H9 (cell line): Measurements from ENCODE around the gene HLF. TPM values are rescaled to one million over a fixed set of nuclear protein-coding genes. Genes with fewer than 3 reads are reported as not detected.

Experiments
- DNase-seq: peaks from one replicate; pipeline ENCODE4 v3.0.0-alpha.2; 2017
- H2AFZ ChIP-seq: one replicate; pipeline ENCODE4 v1.6.1; 2013; ENCODE audit warnings: mild to moderate bottlenecking, low read length, control low read depth, moderate library complexity
- H2AK5ac ChIP-seq: 2 replicates; pipeline ENCODE4 v1.6.1; 2013; ENCODE audit warnings: low read length, control low read depth, mixed read lengths; ENCODE audit not compliant: insufficient read length
- H2BK120ac ChIP-seq: one replicate; pipeline ENCODE4 v1.6.1; 2013; ENCODE audit warnings: low read depth, mild to moderate bottlenecking, low read length, control low read depth, inconsistent platforms; ENCODE audit not compliant: poor library complexity, severe bottlenecking
- H2BK12ac ChIP-seq: 2 replicates; pipeline ENCODE4 v1.6.1; 2013; ENCODE audit warnings: low read length, control low read depth, mixed read lengths, low read depth; ENCODE audit not compliant: insufficient read length
- H2BK15ac ChIP-seq: 2 replicates; pipeline ENCODE4 v1.6.1; 2013; ENCODE audit warnings: low read depth, low read length, control low read depth
- H2BK20ac ChIP-seq: one replicate; pipeline ENCODE4 v1.6.1; 2013; ENCODE audit warnings: low read depth, mild to moderate bottlenecking, low read length, control low read depth, inconsistent platforms; ENCODE audit not compliant: poor library complexity, severe bottlenecking
- H2BK5ac ChIP-seq: 2 replicates; pipeline ENCODE4 v1.6.1; 2013; ENCODE audit warnings: low read length, control low read depth, mixed read lengths; ENCODE audit not compliant: insufficient read length
- H3K14ac ChIP-seq: 2 replicates; pipeline ENCODE4 v1.6.1; 2013; ENCODE audit warnings: low read length, control low read depth; ENCODE audit not compliant: insufficient read depth
- H3K18ac ChIP-seq: 2 replicates; pipeline ENCODE4 v1.6.1; 2013; ENCODE audit warnings: low read depth, mild to moderate bottlenecking, mixed read lengths, low read length, control low read depth; ENCODE audit not compliant: insufficient read length
- H3K23ac ChIP-seq: 2 replicates; pipeline ENCODE4 v1.6.1; 2013; ENCODE audit warnings: low read length, control low read depth, mixed read lengths, low read depth; ENCODE audit not compliant: insufficient read length
- H3K23me2 ChIP-seq: 2 replicates; pipeline ENCODE4 v1.6.1; 2013; ENCODE audit warnings: low read depth, mild to moderate bottlenecking, mixed read lengths, low read length, control low read depth; ENCODE audit not compliant: insufficient read length, poor library complexity, severe bottlenecking
- H3K27ac ChIP-seq: 2 replicates; pipeline ENCODE4 v1.5.1; 2013; ENCODE audit warnings: low read length, control low read depth, mixed read lengths, low read depth; ENCODE audit not compliant: insufficient read length
- H3K27me3 ChIP-seq: 2 replicates; pipeline ENCODE4 v1.6.1; 2013; ENCODE audit warnings: low read length, control low read depth, inconsistent platforms; ENCODE audit not compliant: insufficient read depth
- H3K4ac ChIP-seq: 2 replicates; pipeline ENCODE4 v1.6.1; 2013; ENCODE audit warnings: low read depth, mild to moderate bottlenecking, control low read depth, inconsistent platforms, low read length, moderate library complexity
- H3K4me1 ChIP-seq: 2 replicates; pipeline ENCODE4 v1.6.1; 2013; ENCODE audit warnings: low read length, control low read depth, inconsistent platforms; ENCODE audit not compliant: insufficient read depth
- H3K4me2 ChIP-seq: 2 replicates; pipeline ENCODE4 v1.6.1; 2013; ENCODE audit warnings: low read length, control low read depth, mixed read lengths; ENCODE audit not compliant: insufficient read length, insufficient read depth
- H3K56ac ChIP-seq: 2 replicates; pipeline ENCODE4 v1.6.1; 2013; ENCODE audit warnings: low read depth, mild to moderate bottlenecking, mixed read lengths, low read length, control low read depth; ENCODE audit not compliant: insufficient read length
- H3K79me1 ChIP-seq: 2 replicates; pipeline ENCODE4 v1.6.1; 2013; ENCODE audit warnings: low read depth, mild to moderate bottlenecking, moderate library complexity, low read length, control low read depth, inconsistent platforms; ENCODE audit not compliant: insufficient read depth, poor library complexity, severe bottlenecking
- H3K79me2 ChIP-seq: 2 replicates; pipeline ENCODE4 v1.6.1; 2013; ENCODE audit warnings: low read length, control low read depth, inconsistent platforms; ENCODE audit not compliant: insufficient read depth
- H3K9ac ChIP-seq: 2 replicates; pipeline ENCODE4 v1.6.1; 2013; ENCODE audit warnings: low read length, control low read depth, mixed read lengths; ENCODE audit not compliant: insufficient read length; ENCODE audit errors: extremely low read depth
- H3K9me3 ChIP-seq: one replicate; pipeline ENCODE4 v1.6.1; 2013; ENCODE audit warnings: low read depth, low read length, inconsistent platforms; ENCODE audit not compliant: control insufficient read depth
- H3T11ph ChIP-seq: one replicate; pipeline ENCODE4 v1.6.1; 2013; ENCODE audit warnings: mild to moderate bottlenecking, low read length, control low read depth, inconsistent platforms
- H4K20me1 ChIP-seq: one replicate; pipeline ENCODE4 v1.6.1; 2013; ENCODE audit not compliant: control insufficient read depth, insufficient read length, insufficient read depth
- H4K5ac ChIP-seq: 2 replicates; pipeline ENCODE4 v1.6.1; 2013; ENCODE audit warnings: low read depth, mild to moderate bottlenecking, mixed read lengths, low read length, control low read depth; ENCODE audit not compliant: insufficient read length
- H4K8ac ChIP-seq: replicated peaks from 2 replicates; pipeline ENCODE4 v1.6.1; 2013; ENCODE audit warnings: low read length, control low read depth, mixed read lengths, low read depth; ENCODE audit not compliant: insufficient read length
- H4K91ac ChIP-seq: 2 replicates; pipeline ENCODE4 v1.6.1; 2013; ENCODE audit warnings: low read depth, mild to moderate bottlenecking, moderate library complexity, mixed read lengths, low read length, control low read depth; ENCODE audit not compliant: insufficient read length
- H3K27ac Mint-ChIP-seq, 3 experiments: 2 replicates in 2 of 3; 3 replicates in 1 of 3; pipeline ENCODE4 v1.8.0; 2020 to 2021; ENCODE audit warnings: mixed read lengths in 3 of 3, mild to moderate bottlenecking in 1 of 3, moderate library complexity in 1 of 3
- H3K27me3 Mint-ChIP-seq: 2 replicates; pipeline ENCODE4 v1.8.0; 2021; ENCODE audit warnings: low read depth, mild to moderate bottlenecking, moderate library complexity, mixed read lengths
- H3K36me3 Mint-ChIP-seq, 3 experiments: 2 replicates in 2 of 3; 3 replicates in 1 of 3; pipeline ENCODE4 v1.8.0; 2020 to 2021; ENCODE audit warnings: low read depth in 3 of 3, mixed read lengths in 3 of 3; ENCODE audit not compliant: insufficient read depth in 1 of 3
- H3K4me1 Mint-ChIP-seq, 2 experiments: 2 replicates each; pipeline ENCODE4 v1.8.0; 2020; ENCODE audit warnings: mixed read lengths in 2 of 2
- H3K4me3 Mint-ChIP-seq, 2 experiments: 2 replicates in 1 of 2; 3 replicates in 1 of 2; pipeline ENCODE4 v1.8.0; 2020 to 2021; ENCODE audit warnings: mild to moderate bottlenecking in 2 of 2, mixed read lengths in 2 of 2, moderate library complexity in 1 of 2
- H3K9me3 Mint-ChIP-seq, 2 experiments: 2 replicates in 1 of 2; 3 replicates in 1 of 2; pipeline ENCODE4 v1.8.0; 2020; ENCODE audit warnings: mild to moderate bottlenecking in 2 of 2, mixed read lengths in 2 of 2, moderate library complexity in 1 of 2
- WGBS: extraction: QIAGEN DNeasy Blood & Tissue Kit; methylation state at CpG from one replicate; pipeline ENCODE4 v1.1.7; 2013; ENCODE audit warnings: missing lambda C conversion rate, low lambda C conversion rate, mixed read lengths; ENCODE audit not compliant: insufficient read length; ENCODE audit errors: extremely low coverage; 5-methylcytosine and 5-hydroxymethylcytosine counted together
- total RNA-seq: library from RNA; stranded (reverse); gene quantifications from 2 replicates; pipeline ENCODE4 v1.2.1, GENCODE V29; 2021
- TF ChIP-seq, protein P1 (sequence below): fragments of 200-600 bp; sonication (generic); conservative IDR thresholded peaks from 3 replicates; pipeline ENCODE4 v1.8.0; 2021; ENCODE audit warnings: antibody characterized with exemption, mild to moderate bottlenecking

The HLF gene
- total RNA-seq, 1 experiment from 2014 or later, result 0.17 TPM

DNA sequence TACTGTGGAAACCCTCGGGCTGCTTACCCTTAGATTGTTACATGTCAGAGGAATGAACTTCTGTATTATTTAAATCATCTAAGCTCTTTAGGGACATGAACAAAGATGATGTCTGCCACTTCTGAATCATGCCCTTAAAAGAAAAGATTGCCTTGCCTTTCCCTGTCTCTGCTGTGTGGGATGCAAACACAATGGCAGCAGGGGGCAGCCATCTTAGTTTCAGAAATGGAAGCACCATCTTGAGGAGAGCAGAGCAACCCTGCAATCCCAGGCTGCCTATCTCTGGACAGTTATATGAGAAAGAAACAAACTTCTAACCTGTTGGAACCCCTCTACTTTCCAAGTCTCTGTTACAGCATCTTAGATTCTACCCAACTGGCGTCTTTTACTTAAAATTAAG lies 16.7 kb upstream of the HLF start:
- Histone ChIP-seq H3K56ac (no peak overlapping the region), H2BK120ac (no peak overlapping the region), H3K4me2 (no peak overlapping the region), H3K27me3 (no peaks in the 10 kb centered on the region), H4K20me1 (no peaks in the 10 kb centered on the region), H3K9ac (no peak overlapping the region), H3K23ac (no peak overlapping the region), H3K4ac (no peak overlapping the region), H3K18ac (no peak overlapping the region), H3K23me2 (no peaks in the 10 kb centered on the region), H2BK15ac (no peak overlapping the region), H3K14ac (no peak overlapping the region), H2BK5ac (no peak overlapping the region), H3K27ac (no peak overlapping the region), H4K8ac (no peak overlapping the region), H2AFZ (no peak overlapping the region), H3K4me1 (no peaks in the 10 kb centered on the region), H3K9me3 (no peaks in the 10 kb centered on the region), H2BK12ac (no peak overlapping the region), H2AK5ac (no peak overlapping the region), H3K79me2 (no peaks in the 10 kb centered on the region), H2BK20ac (no peak overlapping the region), H3T11ph (no peak overlapping the region), H3K79me1 (no peaks in the 10 kb centered on the region), H4K91ac (no peak overlapping the region), H4K5ac (no peak overlapping the region)
- no CpG with 5 or more reads among the region's 2 CpGs for WGBS
- Mint-ChIP-seq H3K36me3 (peaks cover 0 to 3% (median 0%) of the 10 kb centered on the region in 3 experiments; a peak in 3 of 7 replicates), H3K4me1 (peaks cover 5 to 7% of the 10 kb centered on the region in 2 experiments; a peak in 3 of 4 replicates), H3K4me3 (no peak overlapping the region), H3K27ac (no peak overlapping the region), H3K9me3 (peaks cover 0 to 3% of the 10 kb centered on the region in 2 experiments; a peak in 2 of 5 replicates), H3K27me3 (peaks cover 8% of the 10 kb centered on the region)
- TF ChIP-seq, protein P1, sequence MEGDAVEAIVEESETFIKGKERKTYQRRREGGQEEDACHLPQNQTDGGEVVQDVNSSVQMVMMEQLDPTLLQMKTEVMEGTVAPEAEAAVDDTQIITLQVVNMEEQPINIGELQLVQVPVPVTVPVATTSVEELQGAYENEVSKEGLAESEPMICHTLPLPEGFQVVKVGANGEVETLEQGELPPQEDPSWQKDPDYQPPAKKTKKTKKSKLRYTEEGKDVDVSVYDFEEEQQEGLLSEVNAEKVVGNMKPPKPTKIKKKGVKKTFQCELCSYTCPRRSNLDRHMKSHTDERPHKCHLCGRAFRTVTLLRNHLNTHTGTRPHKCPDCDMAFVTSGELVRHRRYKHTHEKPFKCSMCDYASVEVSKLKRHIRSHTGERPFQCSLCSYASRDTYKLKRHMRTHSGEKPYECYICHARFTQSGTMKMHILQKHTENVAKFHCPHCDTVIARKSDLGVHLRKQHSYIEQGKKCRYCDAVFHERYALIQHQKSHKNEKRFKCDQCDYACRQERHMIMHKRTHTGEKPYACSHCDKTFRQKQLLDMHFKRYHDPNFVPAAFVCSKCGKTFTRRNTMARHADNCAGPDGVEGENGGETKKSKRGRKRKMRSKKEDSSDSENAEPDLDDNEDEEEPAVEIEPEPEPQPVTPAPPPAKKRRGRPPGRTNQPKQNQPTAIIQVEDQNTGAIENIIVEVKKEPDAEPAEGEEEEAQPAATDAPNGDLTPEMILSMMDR, result no peak
- DNase-seq, result no peak
